Vagina (tissue), 2 donors: ENCODE measurements around the gene FCN2.

Source experiments
- CTCF ChIP-seq, 3 experiments: fragments of 450-650 bp in 2 of 3; fragments of 200-600 bp in 1 of 3; sonication (generic) in 1 of 3; IDR thresholded peaks; one replicate each; pipeline ENCODE4 v1.5.1; 2017 to 2019; ENCODE audit warnings: antibody characterized with exemption in 3 of 3, mild to moderate bottlenecking in 2 of 3, moderate library complexity in 2 of 3
- POLR2A ChIP-seq, 2 donors: fragments of 450-650 bp; IDR thresholded peaks; one replicate each; pipeline ENCODE4 v1.6.1; 2017; ENCODE audit warnings: antibody characterized with exemption in 2 of 2, mild to moderate bottlenecking in 2 of 2, moderate library complexity in 2 of 2

GRCh38 chr9:134902936-134903335, 22.3 kb downstream of the FCN2 start:
- no peak for TF ChIP-seq CTCF (IDR thresholded peaks at IDR 0.05)
- no peak for TF ChIP-seq POLR2A (IDR thresholded peaks at IDR 0.05)
